Ishikawa (cell line): ENCODE data around the gene ALDH1B1.
A peak's percentile ranks its signal among the peaks of the same experiment; 100 is the strongest.

Experiments
- CEBPB ChIP-seq: IDR thresholded peaks from 2 replicates; pipeline ENCODE4 v1.6.1; 2012
- CREB1 ChIP-seq: IDR thresholded peaks from 2 replicates; pipeline ENCODE4 v1.6.1; 2012; ENCODE audit warnings: low read depth
- EGR1 ChIP-seq: IDR thresholded peaks from 2 replicates; pipeline ENCODE4 v1.6.1; 2012
- EP300 ChIP-seq: IDR thresholded peaks from 2 replicates; pipeline ENCODE4 v1.6.1; 2012; ENCODE audit warnings: borderline replicate concordance
- FOXM1 ChIP-seq: IDR thresholded peaks from 2 replicates; pipeline ENCODE4 v1.6.1; 2012; ENCODE audit warnings: low read depth, borderline replicate concordance
- NFIC ChIP-seq: IDR thresholded peaks from 2 replicates; pipeline ENCODE4 v1.6.1; 2012
- RAD21 ChIP-seq: IDR thresholded peaks from 2 replicates; pipeline ENCODE4 v1.6.1; 2012; ENCODE audit warnings: low read depth
- TAF1 ChIP-seq: IDR thresholded peaks from 2 replicates; pipeline ENCODE4 v1.6.1; 2012; ENCODE audit warnings: low read depth, mild to moderate bottlenecking
- TCF12 ChIP-seq: IDR thresholded peaks from 2 replicates; pipeline ENCODE4 v1.6.1; 2012; ENCODE audit warnings: low read depth
- TEAD4 ChIP-seq: IDR thresholded peaks from 2 replicates; pipeline ENCODE4 v1.6.1; 2012
- YY1 ChIP-seq: IDR thresholded peaks from 2 replicates; pipeline ENCODE4 v1.6.1; 2012; ENCODE audit warnings: low read depth
- ZBTB7A ChIP-seq: IDR thresholded peaks from 2 replicates; pipeline ENCODE4 v1.6.1; 2012; ENCODE audit warnings: low read depth
- TF ChIP-seq, protein P1 (sequence below): IDR thresholded peaks from 2 replicates; pipeline ENCODE4 v1.6.1; 2012
- TF ChIP-seq, protein P2 (sequence below): IDR thresholded peaks from 2 replicates; pipeline ENCODE4 v1.6.1; 2012; ENCODE audit warnings: low read depth, mild to moderate bottlenecking
- TF ChIP-seq, protein P3 (sequence below): IDR thresholded peaks from 2 replicates; pipeline ENCODE4 v1.6.1; 2012

The ALDH1B1 gene

DNA sequence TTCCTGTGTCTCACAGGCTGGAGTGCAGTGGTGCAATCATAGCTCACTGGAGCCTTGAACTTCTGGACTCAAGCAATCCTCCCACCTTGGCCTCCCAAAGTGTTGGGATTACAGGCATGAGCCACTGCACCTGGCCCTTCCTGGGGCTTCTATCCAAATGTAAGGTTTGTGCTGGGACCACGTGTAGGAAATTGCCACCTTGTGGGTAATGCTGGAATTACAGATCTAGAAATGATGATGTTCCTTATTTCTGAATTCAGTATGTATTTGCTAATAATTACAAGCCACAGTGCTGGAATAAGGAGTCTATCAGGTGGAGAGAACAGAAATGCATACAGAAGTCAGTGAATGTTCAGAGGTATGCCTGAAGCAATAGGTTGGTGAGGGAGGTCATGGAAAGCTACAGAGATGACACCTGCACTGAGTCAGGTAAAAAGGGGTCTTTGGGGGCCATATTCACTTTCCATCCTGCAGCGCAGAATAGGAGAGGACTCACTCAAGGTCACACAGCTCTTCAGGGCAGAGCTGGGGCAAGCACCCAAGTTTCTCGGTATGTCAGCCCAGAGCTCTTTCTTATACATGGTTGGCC, 40.5 kb downstream of the ALDH1B1 start:
- TF ChIP-seq EGR1 (no peak), EP300 (no peak), TCF12 (no peak), ZBTB7A (no peak), CREB1 (no peak), RAD21 (peak; percentile 63), TEAD4 (no peak), CEBPB (no peak), NFIC (no peak), FOXM1 (no peak)
- TF ChIP-seq, protein P1, sequence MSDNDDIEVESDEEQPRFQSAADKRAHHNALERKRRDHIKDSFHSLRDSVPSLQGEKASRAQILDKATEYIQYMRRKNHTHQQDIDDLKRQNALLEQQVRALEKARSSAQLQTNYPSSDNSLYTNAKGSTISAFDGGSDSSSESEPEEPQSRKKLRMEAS: peak; percentile 72
- TF ChIP-seq, protein P2, sequence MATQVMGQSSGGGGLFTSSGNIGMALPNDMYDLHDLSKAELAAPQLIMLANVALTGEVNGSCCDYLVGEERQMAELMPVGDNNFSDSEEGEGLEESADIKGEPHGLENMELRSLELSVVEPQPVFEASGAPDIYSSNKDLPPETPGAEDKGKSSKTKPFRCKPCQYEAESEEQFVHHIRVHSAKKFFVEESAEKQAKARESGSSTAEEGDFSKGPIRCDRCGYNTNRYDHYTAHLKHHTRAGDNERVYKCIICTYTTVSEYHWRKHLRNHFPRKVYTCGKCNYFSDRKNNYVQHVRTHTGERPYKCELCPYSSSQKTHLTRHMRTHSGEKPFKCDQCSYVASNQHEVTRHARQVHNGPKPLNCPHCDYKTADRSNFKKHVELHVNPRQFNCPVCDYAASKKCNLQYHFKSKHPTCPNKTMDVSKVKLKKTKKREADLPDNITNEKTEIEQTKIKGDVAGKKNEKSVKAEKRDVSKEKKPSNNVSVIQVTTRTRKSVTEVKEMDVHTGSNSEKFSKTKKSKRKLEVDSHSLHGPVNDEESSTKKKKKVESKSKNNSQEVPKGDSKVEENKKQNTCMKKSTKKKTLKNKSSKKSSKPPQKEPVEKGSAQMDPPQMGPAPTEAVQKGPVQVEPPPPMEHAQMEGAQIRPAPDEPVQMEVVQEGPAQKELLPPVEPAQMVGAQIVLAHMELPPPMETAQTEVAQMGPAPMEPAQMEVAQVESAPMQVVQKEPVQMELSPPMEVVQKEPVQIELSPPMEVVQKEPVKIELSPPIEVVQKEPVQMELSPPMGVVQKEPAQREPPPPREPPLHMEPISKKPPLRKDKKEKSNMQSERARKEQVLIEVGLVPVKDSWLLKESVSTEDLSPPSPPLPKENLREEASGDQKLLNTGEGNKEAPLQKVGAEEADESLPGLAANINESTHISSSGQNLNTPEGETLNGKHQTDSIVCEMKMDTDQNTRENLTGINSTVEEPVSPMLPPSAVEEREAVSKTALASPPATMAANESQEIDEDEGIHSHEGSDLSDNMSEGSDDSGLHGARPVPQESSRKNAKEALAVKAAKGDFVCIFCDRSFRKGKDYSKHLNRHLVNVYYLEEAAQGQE: no peak
- TF ChIP-seq, protein P3, sequence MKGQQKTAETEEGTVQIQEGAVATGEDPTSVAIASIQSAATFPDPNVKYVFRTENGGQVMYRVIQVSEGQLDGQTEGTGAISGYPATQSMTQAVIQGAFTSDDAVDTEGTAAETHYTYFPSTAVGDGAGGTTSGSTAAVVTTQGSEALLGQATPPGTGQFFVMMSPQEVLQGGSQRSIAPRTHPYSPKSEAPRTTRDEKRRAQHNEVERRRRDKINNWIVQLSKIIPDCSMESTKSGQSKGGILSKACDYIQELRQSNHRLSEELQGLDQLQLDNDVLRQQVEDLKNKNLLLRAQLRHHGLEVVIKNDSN: peak; percentile 62

DNA sequence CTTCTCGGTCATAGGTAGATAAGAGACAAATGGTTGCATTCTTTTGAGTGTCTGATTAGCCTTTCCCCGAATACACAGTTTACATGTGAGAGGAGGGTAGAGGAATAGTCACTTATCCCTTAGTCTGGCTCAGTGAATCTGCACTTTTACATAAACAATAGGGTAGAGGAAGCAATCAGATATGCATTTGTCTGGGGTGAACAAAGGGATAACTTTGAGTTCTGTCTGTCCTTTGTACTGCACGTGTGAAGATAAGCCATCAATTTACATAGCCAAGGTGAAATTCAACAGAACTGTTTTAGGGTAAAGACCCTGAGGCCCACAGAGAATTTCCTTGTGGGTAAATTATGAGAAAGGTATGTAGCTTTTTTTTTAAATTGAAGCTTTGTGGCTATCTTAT, 41.9 kb downstream of the ALDH1B1 start:
- no peak for TF ChIP-seq EGR1
- no peak for TF ChIP-seq YY1
- TF ChIP-seq, protein P2: no peak
- TF ChIP-seq ZBTB7A: no peak
- TF ChIP-seq, protein P1: no peak
- no peak for TF ChIP-seq TCF12

DNA sequence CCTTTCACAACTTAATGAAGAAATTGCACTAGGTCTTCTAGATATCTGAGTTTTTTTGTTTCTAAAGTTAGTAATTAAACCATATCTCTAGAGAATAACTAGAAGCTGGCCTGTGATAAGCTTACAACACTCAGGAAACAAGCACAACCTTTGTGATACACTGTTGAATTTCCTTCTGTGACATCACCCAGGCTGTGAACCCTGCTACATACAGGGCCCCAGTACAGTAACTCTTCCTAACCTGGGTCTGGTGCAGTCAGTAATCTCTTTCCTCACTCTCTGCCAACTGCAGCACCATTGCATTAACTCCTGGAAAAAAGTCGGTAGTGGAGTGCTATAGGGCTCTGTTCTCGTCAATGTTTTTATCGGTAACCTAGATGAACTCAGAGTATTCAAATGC, 42.4 kb downstream of the ALDH1B1 start:
- TF ChIP-seq NFIC: no peak
- TF ChIP-seq, protein P1: no peak

DNA sequence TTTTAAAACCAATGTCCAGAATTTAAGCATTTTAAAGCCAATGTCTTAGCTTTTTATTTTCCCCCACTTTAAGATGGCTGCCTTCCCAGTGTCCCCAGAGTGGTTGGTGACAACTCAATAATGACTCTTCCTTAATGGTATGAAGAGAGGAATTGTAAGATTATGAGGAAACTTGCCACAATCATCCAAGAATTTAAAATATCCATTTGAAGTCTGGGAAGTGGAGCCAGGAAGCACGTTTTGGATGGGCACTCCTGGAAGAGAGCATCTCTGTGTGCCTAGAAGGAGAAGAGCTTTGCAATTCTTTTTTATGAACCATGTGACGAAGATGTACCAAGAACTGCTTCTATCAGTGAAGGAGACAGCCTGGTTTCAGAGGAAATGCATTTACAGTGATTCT, 43.0 kb downstream of the ALDH1B1 start:
- TF ChIP-seq CREB1: no peak
- TF ChIP-seq FOXM1: no peak
- no peak for TF ChIP-seq TEAD4
- no peak for TF ChIP-seq CEBPB
- no peak for TF ChIP-seq ZBTB7A
- no peak for TF ChIP-seq NFIC
- no peak for TF ChIP-seq RAD21
- TF ChIP-seq EGR1: no peak
- TF ChIP-seq, protein P2: no peak
- TF ChIP-seq, protein P3: no peak
- no peak for TF ChIP-seq EP300
- TF ChIP-seq, protein P1: no peak
- TF ChIP-seq YY1: no peak
- no peak for TF ChIP-seq TAF1
- TF ChIP-seq TCF12: no peak

DNA sequence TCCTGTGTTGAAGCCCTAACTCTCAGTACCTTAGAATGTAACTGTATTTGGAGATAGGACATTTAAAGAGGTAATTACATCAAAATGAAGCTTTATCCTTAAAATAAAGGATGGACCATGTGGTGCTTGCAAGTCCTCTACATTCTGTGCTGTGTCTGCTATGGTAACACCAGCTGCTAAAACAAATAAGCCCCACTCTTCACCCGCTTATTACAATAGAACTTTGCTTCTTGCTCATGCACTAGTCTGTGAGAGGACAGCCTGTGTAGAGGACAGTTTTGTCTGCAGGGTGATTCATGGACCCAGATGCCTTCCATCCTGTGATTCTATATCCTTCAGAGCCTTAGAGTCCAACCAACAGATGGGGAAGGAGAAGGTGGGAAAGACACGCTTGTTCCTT, 44.2 kb downstream of the ALDH1B1 start:
- TF ChIP-seq EGR1 (no peak), TAF1 (no peak), CEBPB (no peak), TEAD4 (no peak), FOXM1 (no peak), CREB1 (no peak), TCF12 (no peak), NFIC (no peak), YY1 (no peak), ZBTB7A (no peak), EP300 (no peak), RAD21 (no peak)
- TF ChIP-seq, protein P2: no peak
- TF ChIP-seq, protein P3: no peak
- TF ChIP-seq, protein P1: no peak
